Activated CD8-positive, alpha-beta memory T cell treated with anti-CD3 and anti-CD28 coated beads, Interleukin-2, amount 50 U/mL, for 1 hour (primary cell): ENCODE results near the gene GDPGP1.
A peak's percentile ranks its signal among the peaks of the same experiment; 100 is the strongest.
"Not testable (repeated sequence)": the region's sequence is repeated elsewhere in the genome, so short reads cannot be mapped to it uniquely, and the experiment has no call there.

Experiments used
- DNase-seq: peaks from one replicate; pipeline ENCODE4 v3.0.0-alpha.2; 2020; ENCODE audit errors: extremely low read depth

GDPGP1 gene

DNA sequence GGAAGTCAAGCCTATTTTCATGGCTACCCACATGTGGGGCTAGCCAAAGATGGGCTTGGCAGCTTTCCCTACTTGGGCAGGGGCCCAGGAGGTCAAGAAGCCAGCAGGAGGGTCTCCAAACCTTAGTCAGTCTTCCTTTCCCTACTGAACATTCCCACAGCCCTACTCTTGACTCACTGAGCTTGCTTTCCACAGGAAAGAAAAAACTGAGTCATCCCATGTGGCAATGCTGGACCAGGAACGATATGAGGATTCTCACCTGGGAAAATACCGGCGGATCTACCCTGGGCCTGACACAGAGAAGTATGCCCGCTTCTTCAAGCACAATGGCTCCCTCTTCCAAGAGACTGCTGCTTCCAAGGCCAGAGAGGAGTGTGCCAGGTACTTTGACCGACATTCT is 27.8 kb downstream of the GDPGP1 start:
- DNase-seq: no peak

DNA sequence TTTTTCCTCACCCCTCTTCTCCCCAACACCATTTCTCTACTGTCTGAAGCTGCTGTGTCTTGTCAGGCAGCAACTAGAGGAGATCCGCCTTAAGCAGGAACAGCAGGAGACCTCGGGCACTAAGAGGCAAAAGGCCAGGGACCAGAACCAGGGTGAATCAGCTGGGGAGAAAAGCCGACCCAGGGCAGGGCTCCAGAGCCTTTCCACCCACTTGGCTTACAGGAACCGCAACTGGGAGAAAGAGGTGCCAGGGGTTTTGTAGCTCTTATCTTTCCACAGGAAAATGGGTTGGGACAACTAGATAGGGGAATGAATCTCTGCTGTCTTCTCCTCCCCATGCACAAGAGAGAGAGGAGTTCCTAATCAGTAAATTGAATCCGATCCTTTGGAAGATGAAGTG is 28.4 kb downstream of the GDPGP1 start:
- no peak for DNase-seq

DNA sequence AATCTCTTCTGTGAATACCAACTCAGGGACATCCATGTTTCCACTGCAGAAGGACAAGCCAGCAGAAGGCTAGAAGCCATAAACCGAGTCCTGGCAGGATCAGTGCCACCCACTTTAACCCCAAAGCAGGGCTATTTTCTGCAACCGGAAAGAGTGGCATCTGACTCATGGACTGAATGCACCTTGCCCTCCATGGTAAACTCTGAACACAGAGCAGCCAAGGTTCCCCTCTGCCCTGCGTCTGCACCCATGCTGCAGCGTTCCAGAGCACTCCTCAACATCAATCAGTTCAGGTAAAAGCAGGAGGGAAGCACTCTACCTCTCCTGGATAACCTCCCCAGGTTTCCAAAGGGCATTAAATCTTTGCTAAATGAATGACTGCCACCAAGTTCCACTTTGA is 30.7 kb downstream of the GDPGP1 start:
- DNase-seq: no peak

DNA sequence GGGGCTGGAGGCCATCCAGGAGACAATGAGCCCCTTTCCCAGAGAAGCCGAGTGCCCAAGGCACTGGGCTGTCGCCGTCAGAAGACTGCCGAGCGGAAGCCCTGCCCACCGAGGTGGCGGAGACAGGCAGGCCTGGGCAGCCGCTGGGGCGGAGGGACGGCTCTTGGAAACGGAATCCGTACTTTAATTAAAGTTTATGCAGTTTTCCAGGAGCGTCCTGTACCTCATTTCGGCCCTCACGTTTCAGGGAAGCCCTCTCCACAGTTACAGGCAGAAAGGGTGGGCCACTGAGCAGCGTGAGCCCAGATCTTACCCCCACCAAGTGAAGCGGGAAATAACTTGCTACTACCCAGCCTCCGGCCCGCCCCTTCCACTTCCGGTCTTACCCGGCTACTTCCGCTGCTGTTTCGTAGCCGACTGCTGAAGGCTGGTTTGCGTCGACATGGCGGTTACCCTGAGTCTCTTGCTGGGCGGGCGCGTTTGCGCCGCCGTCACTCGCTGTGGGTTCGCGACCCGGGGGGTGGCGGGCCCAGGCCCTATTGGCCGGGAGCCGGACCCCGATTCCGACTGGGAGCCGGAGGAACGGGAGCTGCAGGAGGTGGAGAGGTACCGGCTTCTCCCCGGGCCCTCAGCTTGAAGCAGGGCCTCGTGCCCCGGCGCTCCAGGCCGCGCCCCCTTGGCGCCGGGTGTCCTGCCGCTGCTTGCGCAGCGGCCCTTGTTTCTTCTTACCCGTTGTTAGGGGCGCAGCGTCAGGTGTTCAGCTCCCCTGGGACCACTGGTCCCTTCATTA is 31.5 kb downstream of the GDPGP1 start, which contains the start of gene NGRN:
Gene NGRN (plus strand): TSS at position 402 of the 790 bp plus-strand sequence. CDS start 41 bp downstream, at position 443.
- peak; percentile 71 for DNase-seq

DNA sequence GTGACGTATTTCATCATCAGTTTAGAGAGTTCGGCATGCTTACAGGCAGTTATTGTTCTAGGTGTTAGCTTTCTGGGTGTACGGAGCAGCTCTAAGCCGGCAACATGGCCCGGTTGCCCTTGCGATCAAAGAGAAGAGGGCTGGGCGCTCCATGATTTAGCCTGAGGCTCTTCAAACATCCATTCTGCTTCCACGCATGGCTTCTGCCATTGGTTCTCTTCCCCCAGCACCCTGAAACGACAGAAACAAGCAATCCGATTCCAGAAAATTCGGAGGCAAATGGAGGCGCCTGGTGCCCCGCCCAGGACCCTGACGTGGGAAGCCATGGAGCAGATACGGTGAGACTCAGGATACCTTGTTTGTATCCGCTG is 32.0 kb downstream of the GDPGP1 start:
- no peak for DNase-seq

DNA sequence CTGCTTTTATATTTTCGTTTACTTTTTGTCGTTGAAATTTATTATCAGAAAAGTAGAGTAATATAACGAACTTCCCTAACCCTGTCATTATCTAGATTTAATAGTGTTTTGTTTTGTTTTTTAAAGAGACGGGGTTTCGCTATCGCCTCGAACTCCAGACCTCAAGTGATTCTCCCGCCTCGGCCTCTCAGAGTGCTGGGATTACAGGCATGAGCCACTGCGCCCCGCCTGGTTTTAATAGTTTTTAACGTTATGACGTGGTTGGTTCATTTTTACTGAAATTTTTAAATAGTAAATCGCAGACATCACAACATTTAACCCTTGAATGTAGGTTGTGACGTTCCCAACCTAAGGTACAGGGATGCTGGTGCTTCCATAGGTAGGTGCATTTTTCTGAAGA is 32.5 kb downstream of the GDPGP1 start:
- no peak for DNase-seq

DNA sequence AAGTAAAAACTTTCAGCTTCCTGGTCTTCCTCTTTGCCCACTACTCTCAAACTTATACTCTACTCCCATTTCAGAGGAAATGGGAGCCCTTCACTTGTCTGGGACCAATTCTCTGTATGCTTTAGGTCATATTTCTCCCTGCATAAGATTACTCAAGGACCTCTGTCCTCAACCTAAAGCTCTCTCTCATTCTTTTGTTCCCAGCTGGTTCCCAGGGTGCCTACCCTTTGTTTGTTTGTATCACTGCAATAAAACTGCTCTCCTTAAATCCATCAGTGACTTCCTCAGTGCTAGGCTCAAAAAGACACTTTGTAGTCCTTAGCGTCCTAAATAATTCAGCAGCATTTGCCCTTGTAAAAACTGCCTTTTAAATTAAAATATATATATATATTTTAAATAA is 34.4 kb downstream of the GDPGP1 start:
- no peak for DNase-seq

DNA sequence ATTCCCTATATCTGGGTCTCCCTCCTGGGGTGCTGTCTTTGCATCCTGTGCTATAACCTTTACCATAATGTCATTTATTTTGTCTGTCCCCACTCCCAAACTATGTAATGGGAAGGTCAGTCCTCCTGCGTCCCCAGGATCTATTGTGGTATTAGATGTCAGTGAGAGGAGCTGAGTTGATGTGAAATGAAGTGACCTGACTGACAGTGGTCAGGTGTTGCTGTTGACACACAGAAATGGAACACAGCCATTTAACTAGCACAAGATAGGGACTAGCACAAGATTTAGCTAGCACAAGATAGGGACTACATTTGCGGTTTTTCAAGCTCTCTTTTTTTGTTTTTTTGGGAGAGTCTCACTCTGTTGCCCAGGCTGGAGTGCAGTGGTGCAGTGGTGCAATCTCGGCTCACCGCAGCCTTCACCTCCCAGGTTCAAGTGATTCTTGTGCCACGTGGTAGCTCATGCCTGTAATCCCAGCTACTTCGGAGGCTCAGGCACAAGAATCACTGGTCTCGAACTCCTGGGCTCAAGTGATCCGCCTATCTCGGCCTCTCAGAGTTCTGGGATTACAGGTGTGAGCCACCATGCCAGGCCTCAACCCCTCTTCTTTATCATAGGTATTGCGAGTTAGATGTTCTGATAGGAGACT is 36.6 kb downstream of the GDPGP1 start:
- no peak for DNase-seq

DNA sequence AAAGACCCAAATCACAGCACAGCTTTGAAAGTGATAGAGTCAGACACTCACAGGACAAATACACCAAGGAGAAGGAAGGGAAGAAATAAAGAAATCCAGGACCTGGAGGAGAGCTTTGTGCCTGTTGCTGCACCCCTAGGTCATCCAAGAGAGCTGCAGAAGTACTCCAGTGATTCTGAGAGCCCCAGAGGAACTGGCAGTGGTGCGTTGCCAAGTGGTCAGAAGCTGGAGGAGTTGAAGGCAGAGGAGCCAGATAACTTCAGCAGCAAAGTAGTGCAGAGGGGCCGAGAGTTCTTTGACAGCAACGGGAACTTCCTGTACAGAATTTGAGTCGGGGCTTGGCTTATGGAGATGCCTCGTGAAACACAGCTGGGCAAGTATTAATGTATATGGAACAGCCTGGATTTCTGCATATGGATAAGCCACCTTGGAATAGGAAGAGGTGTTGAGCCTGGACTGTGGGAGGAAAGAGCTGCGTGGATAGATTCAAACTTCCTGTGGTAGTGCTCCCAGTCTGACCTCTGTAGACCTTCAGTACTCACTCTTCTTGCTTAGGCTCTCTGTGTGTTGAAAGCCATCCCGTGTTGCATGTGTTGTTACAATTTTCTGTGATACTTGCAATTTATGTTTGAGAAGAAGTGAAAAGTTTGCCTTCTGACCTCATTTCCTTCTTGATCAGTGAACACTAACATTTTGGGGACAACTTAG is 37.6 kb downstream of the GDPGP1 start:
- DNase-seq: no peak

DNA sequence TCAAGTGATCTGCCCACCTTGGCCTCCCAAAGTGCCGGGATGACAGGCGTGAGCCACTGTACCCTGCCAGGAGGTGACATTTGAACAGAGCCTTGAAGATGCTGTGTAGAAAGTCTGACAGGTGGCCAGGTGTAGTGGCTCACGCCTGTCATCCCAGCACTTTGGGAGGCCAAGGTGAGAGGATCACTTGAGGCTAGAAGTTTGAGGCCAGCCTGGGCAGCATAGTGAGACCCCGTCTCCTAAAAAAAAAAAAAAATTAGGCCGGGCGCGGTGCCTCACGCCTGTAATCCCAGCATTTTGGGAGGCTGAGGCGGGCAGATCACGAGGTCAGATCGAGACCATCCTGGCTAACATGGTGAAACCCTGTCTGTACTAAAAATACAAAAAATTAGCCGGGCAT is 44.5 kb downstream of the GDPGP1 start:
- DNase-seq: not testable (repeated sequence)

DNA sequence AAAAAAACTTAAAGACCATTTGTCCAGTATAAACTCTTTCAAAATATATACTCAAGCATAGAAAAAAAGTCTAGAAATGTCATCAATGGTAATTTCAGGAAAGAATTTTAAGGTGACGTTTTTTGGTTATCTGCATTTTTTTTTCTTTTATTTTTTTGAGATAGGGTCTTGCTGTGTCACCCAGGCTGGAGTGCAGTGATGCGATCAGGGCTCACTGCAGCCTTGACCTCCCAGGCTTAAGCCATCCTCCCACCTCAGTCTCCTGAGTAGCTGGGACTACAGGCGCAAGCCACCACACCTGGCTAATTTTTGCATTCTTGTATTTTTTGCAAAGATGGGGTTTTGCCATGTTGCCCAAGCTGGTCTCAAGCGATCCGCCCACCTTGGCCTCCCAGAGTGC is 46.7 kb downstream of the GDPGP1 start:
- DNase-seq: not testable (repeated sequence)

DNA sequence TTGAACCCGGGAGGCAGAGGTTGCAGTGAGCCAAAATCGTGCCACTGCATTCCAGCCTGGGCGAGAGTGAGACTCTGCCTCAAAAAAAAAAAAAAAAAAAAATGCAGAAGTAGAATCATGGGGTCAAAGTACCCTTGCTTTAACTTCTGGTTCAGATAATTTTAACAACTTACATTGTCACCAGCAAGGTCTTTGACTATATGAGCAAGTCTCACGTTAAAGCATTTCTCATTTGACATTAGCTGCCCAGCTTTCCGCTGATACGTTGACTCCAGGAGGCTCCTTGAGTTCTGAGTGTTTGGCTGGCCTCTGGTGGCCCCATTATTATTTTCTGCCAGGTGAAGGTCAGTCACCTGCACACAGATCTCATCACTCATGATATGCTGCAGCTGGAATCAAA is 47.6 kb downstream of the GDPGP1 start:
- not testable (repeated sequence) for DNase-seq

DNA sequence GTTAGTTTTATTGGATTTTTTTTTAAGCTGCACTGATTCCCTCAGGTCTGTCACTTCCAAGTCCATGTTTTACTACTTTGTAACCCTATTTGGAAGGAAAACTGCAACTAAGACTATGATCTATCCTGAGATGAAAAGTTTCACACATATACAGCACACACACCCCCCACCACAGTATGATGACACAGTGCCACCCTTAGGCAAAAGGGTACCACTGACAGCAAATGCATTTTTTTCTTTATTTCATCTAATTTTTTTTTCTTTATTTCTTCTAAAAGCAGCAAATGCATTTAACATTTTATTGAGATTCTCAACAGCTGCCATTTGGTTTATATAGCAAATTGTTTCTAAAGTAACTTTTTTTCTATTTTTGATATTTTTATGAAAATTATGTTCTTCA is 52.7 kb downstream of the GDPGP1 start:
- no peak for DNase-seq

DNA sequence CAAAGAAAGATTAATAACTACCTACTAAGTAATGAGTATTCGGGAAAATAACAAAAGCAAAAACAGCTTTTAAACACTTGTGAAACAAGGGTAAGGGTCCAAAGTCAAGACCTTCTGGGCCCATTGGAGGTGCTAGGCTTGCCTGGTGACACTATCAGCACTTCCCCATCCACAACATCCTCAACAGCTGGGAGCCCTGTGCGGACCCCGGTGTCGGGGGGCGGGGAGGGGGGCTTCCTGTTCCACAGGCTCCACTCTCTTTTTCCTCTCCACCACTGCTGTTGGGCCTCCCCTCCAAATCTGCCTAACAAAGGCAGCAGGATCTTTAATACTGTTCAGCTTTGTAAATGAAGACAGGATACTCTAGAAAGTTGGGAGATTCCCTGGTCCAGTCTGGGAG is 53.1 kb downstream of the GDPGP1 start:
- no peak for DNase-seq

DNA sequence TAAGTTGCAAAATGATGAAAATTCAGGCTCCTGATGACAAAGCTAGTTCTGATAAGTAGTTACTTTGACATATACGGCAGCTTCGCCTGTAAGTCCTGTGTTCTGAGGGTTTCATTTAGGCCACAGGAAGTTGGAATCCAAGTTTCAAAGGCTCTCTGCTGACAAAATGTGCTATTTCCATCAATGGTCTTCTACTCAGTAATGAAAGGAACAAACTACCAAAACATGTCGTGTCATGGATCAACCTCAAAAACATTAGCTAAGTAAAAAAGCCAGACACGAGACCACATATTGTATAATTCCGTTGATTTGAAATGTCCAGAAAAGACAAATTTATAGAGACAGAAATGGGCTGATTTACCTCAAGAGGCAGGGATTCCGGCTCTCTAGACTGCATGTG is 53.9 kb downstream of the GDPGP1 start:
- DNase-seq: no peak

DNA sequence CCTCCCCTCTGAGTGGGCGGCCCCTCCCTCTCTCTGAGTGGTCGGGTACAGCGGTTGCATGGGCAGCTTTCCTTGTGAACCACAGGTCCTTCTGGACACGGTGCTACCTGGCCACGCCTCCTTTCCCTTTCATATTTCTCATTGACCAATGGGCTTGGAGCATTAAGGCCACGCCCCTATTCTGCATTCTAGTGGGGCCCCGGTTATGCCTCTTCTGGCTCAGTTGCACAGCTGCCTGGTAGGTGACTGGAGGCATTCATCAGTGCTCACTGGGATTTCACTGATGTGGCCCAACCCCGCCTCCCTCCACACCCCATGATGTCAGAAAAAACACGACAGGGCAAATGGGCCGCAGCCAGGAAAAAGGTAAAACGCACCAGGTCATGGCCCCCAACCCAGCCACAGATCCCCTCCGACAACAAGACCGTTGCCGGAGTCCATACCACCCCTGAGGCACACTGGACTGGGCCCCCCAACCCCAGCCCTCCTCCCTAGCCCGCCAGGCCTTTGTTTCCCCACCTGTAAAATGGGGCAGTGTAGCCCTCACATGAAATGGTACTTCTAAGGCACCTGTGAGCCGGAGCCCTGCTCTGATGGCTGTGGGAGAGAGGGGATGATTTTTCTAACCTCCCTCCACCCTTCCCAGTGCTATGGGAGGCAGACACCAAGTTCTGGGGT is 57.8 kb downstream of the GDPGP1 start:
- DNase-seq: no peak

DNA sequence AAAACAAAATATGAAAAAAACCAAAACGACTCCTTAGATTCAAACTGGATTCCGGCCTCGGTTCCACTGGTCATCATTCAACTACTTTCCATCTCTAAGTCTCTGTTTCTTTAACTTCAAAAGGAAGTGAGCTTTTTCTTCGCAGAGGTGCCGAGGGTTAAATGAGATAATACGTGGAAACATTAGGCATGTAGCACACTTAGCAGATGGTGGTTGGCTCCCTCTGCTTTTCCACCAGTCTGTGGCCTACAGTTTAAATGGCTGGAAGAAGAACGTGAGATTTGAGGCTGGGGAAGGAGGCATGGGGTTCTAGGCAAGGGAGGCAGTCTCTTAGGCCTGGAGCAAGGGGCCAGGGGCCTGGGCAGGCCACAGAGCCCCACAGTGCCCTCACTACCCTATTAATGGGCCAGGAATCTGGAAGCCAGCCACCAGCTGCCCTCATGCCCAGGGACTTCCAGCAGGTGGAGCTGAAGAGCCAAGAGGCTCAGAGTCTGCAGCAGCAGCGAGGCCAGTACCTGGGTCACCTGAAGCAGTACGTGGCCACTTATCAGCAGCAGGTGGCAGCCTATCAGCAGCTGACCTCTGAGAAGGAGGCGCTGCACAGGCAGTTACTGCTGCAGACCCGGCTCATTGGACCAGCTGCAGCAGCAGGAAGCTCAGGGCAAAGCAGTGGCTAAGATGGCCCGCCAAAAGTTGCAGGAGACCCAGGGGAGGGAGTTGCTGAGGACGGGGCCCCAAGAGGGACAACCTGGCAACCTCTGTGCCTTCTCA is 59.2 kb downstream of the GDPGP1 start:
- peak; percentile 30 for DNase-seq

DNA sequence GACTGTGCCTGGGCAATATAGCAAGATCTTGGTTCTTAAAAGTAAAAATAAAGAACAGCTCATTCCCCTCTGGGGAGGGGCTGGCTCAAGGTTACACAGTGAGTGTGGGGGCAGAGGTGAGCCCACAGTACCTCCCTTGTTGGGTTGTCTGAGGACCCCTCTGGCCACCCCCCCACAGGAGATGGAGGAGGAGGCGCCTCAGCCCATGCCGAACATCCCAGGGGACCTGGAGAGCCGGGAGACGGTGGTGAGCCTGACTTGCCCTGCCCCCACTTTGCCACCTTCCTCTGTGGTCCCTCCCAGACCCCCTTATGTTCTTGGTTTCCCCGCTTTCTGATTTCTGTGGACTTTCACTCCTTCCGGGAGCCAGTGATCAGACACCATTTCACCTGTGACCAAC is 60.1 kb downstream of the GDPGP1 start:
- DNase-seq: no peak

DNA sequence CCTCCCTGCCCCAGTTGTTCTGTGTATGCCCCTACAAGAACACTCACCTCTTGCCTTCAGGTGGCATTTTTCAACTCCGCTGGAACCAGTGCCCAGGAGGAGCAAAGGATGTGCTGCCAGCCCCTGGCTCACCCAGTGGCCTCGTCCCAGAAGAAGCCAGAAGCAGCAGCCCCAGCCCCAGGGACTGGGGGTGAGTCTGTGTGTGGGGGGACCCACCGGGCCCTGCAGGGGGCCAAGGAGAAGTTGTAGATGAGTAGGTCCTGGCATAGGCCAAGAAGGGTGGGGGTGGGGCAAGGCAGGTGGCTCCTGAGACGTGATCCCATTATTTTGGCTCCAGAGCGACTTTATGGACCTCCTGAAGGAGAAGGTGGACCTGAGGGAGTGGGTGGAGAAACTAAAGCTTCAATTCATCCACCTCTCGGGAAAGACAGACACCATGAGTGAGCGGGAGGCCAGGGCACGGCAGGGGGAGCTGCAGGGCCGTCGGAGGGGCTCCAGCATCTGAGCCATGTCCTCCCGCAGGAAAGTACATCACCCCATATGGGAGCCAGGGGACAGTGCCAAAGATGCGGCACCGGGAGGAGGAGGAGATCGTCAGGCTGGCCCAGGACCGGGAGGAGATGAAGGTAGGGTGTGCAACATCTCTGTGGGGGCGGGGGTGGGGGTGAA is 60.7 kb downstream of the GDPGP1 start:
- DNase-seq: no peak

DNA sequence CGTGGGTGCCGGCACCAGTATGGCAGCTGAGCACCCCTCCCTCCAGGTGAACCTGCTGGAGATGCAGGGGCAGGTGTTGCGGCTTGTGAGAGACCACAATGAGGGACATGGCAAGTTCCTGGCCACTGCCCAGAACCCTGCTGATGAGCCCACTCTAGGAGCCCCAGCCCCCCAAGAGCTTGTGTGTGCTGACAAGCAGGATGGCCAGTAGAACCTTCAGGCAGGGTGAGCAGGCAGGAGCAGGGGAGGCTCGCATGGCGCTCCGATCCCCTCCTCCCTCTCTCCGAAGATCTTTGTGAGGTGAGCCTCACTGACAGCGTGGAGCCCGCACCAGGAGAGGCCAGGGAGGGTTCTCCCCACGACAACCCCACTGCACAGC is 61.2 kb downstream of the GDPGP1 start:
- DNase-seq: no peak
